ENCODE data around the gene HIC1.

HIC1 gene

GRCh38 chr17:2090804-2091534 lies 36.1 kb downstream of the HIC1 start:
- Histone ChIP-seq H3K36me3 (ENCODE audit: insufficient read depth) (no peaks in the 10 kb centered on the region), H3K4me3 (IDR thresholded peaks at IDR 0.05; ENCODE audit: insufficient read depth, low read depth, low read length) (no peak overlapping the region), H3K9ac (no peak overlapping the region), H3K4me2 (peak overlapping the region; percentile 81), H3K79me2 (ENCODE audit: insufficient read depth, low read depth) (no peaks in the 10 kb centered on the region), H4K20me1 (ENCODE audit: insufficient read depth) (no peaks in the 10 kb centered on the region), H3K27me3 (ENCODE audit: insufficient read depth, low read depth) (no peaks in the 10 kb centered on the region), H3K4me1 (ENCODE audit: low read depth, poor library complexity, severe bottlenecking) (peaks cover 64% of the 10 kb centered on the region), H3K27ac (no peak overlapping the region), H2AFZ (ENCODE audit: low read depth) (no peak overlapping the region)
- TF ChIP-seq CTCF (conservative IDR thresholded peaks at IDR 0.05; ENCODE audit: low read depth, low read length): no peak

GRCh38 chr17:2092253-2092652 lies 37.4 kb downstream of the HIC1 start:
- Histone ChIP-seq H3K4me2 (no peak overlapping the region), H3K4me1 (ENCODE audit: low read depth, poor library complexity, severe bottlenecking) (peaks cover 51% of the 10 kb centered on the region), H3K27me3 (ENCODE audit: insufficient read depth, low read depth) (no peaks in the 10 kb centered on the region), H3K27ac (no peak overlapping the region), H3K4me3 (IDR thresholded peaks at IDR 0.05; ENCODE audit: insufficient read depth, low read depth, low read length) (no peak overlapping the region), H3K79me2 (ENCODE audit: insufficient read depth, low read depth) (no peaks in the 10 kb centered on the region), H4K20me1 (ENCODE audit: insufficient read depth) (no peaks in the 10 kb centered on the region), H3K36me3 (ENCODE audit: insufficient read depth) (no peaks in the 10 kb centered on the region), H3K9ac (no peak overlapping the region), H2AFZ (ENCODE audit: low read depth) (no peak overlapping the region)
- no peak for TF ChIP-seq CTCF (conservative IDR thresholded peaks at IDR 0.05; ENCODE audit: low read depth, low read length)

- TF ChIP-seq CTCF (conservative IDR thresholded peaks at IDR 0.05; ENCODE audit: low read depth, low read length): no peak
- no peaks in the 10 kb centered on the region for H3K27me3 ChIP-seq (ENCODE audit: insufficient read depth, low read depth)
- H3K27ac ChIP-seq: no peak overlapping the region
- H2AFZ ChIP-seq (ENCODE audit: low read depth): no peak overlapping the region
- no peaks in the 10 kb centered on the region for H4K20me1 ChIP-seq (ENCODE audit: insufficient read depth)
- no peak overlapping the region for H3K9ac ChIP-seq
- no peaks in the 10 kb centered on the region for H3K79me2 ChIP-seq (ENCODE audit: insufficient read depth, low read depth)
- H3K36me3 ChIP-seq (ENCODE audit: insufficient read depth): no peaks in the 10 kb centered on the region
- H3K4me1 ChIP-seq (ENCODE audit: low read depth, poor library complexity, severe bottlenecking): peaks cover 41% of the 10 kb centered on the region
- H3K4me2 ChIP-seq: no peak overlapping the region
- no peak overlapping the region for H3K4me3 ChIP-seq (IDR thresholded peaks at IDR 0.05; ENCODE audit: insufficient read depth, low read depth, low read length)
Observed at GRCh38 chr17:2093349-2093748, 38.4 kb downstream of the HIC1 start.

GRCh38 chr17:2094891-2095535 lies 40.1 kb downstream of the HIC1 start:
- no peak overlapping the region for H3K9ac ChIP-seq
- H3K4me3 ChIP-seq (IDR thresholded peaks at IDR 0.05; ENCODE audit: insufficient read depth, low read depth, low read length): no peak overlapping the region
- peaks cover 25% of the 10 kb centered on the region for H3K4me1 ChIP-seq (ENCODE audit: low read depth, poor library complexity, severe bottlenecking)
- H3K27ac ChIP-seq: no peak overlapping the region
- H3K36me3 ChIP-seq (ENCODE audit: insufficient read depth): no peaks in the 10 kb centered on the region
- TF ChIP-seq CTCF (conservative IDR thresholded peaks at IDR 0.05; ENCODE audit: low read depth, low read length): no peak
- no peak overlapping the region for H3K4me2 ChIP-seq
- H3K79me2 ChIP-seq (ENCODE audit: insufficient read depth, low read depth): no peaks in the 10 kb centered on the region
- no peak overlapping the region for H2AFZ ChIP-seq (ENCODE audit: low read depth)
- no peaks in the 10 kb centered on the region for H3K27me3 ChIP-seq (ENCODE audit: insufficient read depth, low read depth)
- H4K20me1 ChIP-seq (ENCODE audit: insufficient read depth): no peaks in the 10 kb centered on the region
